ENCODE measurements around the gene UQCRQ. TPM values are rescaled to one million over a fixed set of nuclear protein-coding genes. Genes with fewer than 3 reads are reported as not detected.

UQCRQ gene
- total and polyA plus RNA-seq, 2 donors from 2014 or later: 306 to 1,158 TPM

DNA sequence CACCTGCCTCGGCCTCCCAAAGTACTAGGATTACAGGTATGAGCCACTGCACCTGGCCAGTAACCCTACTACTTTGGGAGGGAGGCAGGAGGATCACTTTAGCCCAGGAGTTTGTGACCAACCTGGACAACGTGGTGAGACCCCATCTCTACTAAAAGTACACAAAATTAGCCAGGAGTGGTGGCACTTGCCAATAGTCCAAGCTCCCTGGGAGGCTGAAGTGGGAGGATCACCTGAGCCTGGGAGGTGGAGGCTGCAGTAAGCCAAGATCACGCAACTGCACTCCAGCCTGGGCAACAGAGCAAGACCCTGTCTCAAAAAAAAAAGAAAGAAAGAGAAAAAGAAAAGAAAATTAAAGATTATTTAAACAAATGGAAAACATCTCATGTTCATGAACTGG is 10.4 kb upstream of the UQCRQ start:
- H3K4me1 ChIP-seq (ENCODE audit: control insufficient read depth in 2 of 3, insufficient read depth in 2 of 3, low read depth in 1 of 3, low read length in 3 of 3): peaks cover 0 to 3% (median 0%) of the 10 kb centered on the region in 3 donors
- intact Hi-C loops (cut with DNase I): no loop called here
- H3K27me3 ChIP-seq (ENCODE audit: control insufficient read depth, insufficient read depth, low read length): no peaks in the 10 kb centered on the region
- TF ChIP-seq, protein P1, sequence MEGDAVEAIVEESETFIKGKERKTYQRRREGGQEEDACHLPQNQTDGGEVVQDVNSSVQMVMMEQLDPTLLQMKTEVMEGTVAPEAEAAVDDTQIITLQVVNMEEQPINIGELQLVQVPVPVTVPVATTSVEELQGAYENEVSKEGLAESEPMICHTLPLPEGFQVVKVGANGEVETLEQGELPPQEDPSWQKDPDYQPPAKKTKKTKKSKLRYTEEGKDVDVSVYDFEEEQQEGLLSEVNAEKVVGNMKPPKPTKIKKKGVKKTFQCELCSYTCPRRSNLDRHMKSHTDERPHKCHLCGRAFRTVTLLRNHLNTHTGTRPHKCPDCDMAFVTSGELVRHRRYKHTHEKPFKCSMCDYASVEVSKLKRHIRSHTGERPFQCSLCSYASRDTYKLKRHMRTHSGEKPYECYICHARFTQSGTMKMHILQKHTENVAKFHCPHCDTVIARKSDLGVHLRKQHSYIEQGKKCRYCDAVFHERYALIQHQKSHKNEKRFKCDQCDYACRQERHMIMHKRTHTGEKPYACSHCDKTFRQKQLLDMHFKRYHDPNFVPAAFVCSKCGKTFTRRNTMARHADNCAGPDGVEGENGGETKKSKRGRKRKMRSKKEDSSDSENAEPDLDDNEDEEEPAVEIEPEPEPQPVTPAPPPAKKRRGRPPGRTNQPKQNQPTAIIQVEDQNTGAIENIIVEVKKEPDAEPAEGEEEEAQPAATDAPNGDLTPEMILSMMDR (IDR thresholded peaks at IDR 0.05; ENCODE audit: borderline replicate concordance, extremely low read depth, insufficient read depth): no peak
- FAIRE-seq (no peak), DNase-seq (no peak)
- no peaks in the 10 kb centered on the region for H3K36me3 ChIP-seq (ENCODE audit: control insufficient read depth in 2 of 3, insufficient read depth in 3 of 3, low read length in 3 of 3)
- H3K9me3 ChIP-seq (ENCODE audit: control insufficient read depth in 2 of 3, insufficient read depth in 1 of 3, low read length in 3 of 3): no peaks in the 10 kb centered on the region
- no peak overlapping the region for H3K4me3 ChIP-seq (ENCODE audit: low read length in 3 of 3)
- H3K27ac ChIP-seq (ENCODE audit: low read depth in 2 of 2, low read length in 2 of 2): no peak overlapping the region
- H3K9ac ChIP-seq (ENCODE audit: low read length in 3 of 3): no peak overlapping the region

DNA sequence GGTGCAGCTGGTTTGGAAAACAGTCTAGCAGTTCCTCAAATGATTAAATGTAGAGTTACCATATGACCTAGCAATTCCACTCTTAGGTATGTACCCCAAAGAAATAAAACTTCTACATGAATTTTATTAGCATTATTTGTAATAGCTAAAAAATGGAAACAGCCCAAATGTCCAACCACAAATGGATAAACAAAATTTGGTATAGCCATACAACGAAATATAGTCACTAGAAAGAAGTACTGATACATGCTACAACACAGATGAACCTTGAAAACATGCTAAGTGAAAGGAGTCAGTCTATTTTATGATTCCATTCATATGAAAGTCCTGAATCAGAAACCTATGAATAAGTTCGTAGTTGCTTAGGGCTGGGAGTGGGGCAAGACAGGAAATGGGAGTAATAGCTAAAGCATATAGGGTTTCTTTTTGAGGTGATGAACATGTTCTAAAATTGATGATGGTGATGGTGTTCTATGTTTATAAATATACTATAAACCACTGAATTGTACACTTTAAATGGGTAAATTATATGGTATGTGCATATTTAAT is 6.5 kb upstream of the UQCRQ start:
- intact Hi-C loops (cut with DNase I): no loop called here
- Histone ChIP-seq H3K36me3 (ENCODE audit: control insufficient read depth in 2 of 3, insufficient read depth in 3 of 3, low read length in 3 of 3) (no peaks in the 10 kb centered on the region), H3K9ac (ENCODE audit: low read length in 3 of 3) (no peak overlapping the region), H3K9me3 (ENCODE audit: control insufficient read depth in 2 of 3, insufficient read depth in 1 of 3, low read length in 3 of 3) (no peaks in the 10 kb centered on the region), H3K27me3 (ENCODE audit: control insufficient read depth, insufficient read depth, low read length) (no peaks in the 10 kb centered on the region), H3K4me3 (ENCODE audit: low read length in 3 of 3) (no peak overlapping the region), H3K27ac (ENCODE audit: low read depth in 2 of 2, low read length in 2 of 2) (no peak overlapping the region), H3K4me1 (ENCODE audit: control insufficient read depth in 2 of 3, insufficient read depth in 2 of 3, low read depth in 1 of 3, low read length in 3 of 3) (no peaks in the 10 kb centered on the region)
- FAIRE-seq (no peak), DNase-seq (no peak)
- TF ChIP-seq, protein P1 (IDR thresholded peaks at IDR 0.05; ENCODE audit: borderline replicate concordance, extremely low read depth, insufficient read depth): no peak

DNA sequence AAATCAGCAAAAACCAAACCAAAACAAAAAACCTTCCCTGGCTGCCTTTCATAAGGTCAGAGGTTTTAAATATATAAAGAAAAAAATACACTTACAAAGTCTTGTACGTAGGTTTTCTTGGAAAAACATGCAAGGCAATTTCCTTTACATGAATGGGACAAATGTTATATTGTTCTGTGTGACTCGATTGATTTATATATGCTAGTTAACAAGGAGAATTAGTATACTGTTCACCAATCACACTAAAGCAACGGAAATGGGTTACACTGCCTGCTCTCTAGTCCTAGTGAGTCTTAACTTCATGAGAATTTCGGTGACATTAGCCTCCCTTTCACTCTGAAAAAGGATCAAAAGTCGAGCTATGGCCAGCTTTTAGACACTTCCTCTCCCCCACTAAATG is 5.7 kb upstream of the UQCRQ start:
- Histone ChIP-seq H3K4me3 (ENCODE audit: low read length in 3 of 3) (no peak overlapping the region), H3K4me1 (ENCODE audit: control insufficient read depth in 2 of 3, insufficient read depth in 2 of 3, low read depth in 1 of 3, low read length in 3 of 3) (peaks cover 0 to 5% (median 4%) of the 10 kb centered on the region in 3 donors), H3K27ac (ENCODE audit: low read depth in 2 of 2, low read length in 2 of 2) (no peak overlapping the region), H3K27me3 (ENCODE audit: control insufficient read depth, insufficient read depth, low read length) (no peaks in the 10 kb centered on the region), H3K9ac (ENCODE audit: low read length in 3 of 3) (no peak overlapping the region), H3K9me3 (ENCODE audit: control insufficient read depth in 2 of 3, insufficient read depth in 1 of 3, low read length in 3 of 3) (no peaks in the 10 kb centered on the region), H3K36me3 (ENCODE audit: control insufficient read depth in 2 of 3, insufficient read depth in 3 of 3, low read length in 3 of 3) (no peaks in the 10 kb centered on the region)
- intact Hi-C loops (cut with DNase I): no loop called here
- DNase-seq (peak in 1 of 5 donors; percentile 59), FAIRE-seq (no peak)
- TF ChIP-seq, protein P1 (IDR thresholded peaks at IDR 0.05; ENCODE audit: borderline replicate concordance, extremely low read depth, insufficient read depth): no peak

All from kidney (tissue), 14 donors.